HepG2 (cell line): ENCODE results near the gene REEP6. TPM values are rescaled to one million over a fixed set of nuclear protein-coding genes. Genes with fewer than 3 reads are reported as not detected.

Source experiments
- CENPT ChIP-seq: sonication (generic); formaldehyde crosslinking; IDR thresholded peaks from 2 replicates; pipeline ENCODE4 v1.8.0; 2022; ENCODE audit warnings: low read depth, mild to moderate bottlenecking, moderate library complexity, missing genetic modification reagents
- ELF1 ChIP-seq: sonication (generic); formaldehyde crosslinking; IDR thresholded peaks from 2 replicates; pipeline ENCODE4 v1.4.0; 2020; ENCODE audit warnings: missing genetic modification reagents
- GABPB1 ChIP-seq: IDR thresholded peaks from 2 replicates; pipeline ENCODE4 v1.6.1; 2016; ENCODE audit warnings: mild to moderate bottlenecking, missing genetic modification reagents, moderate library complexity, missing compliant biosample characterization
- GMEB2 ChIP-seq: IDR thresholded peaks from 2 replicates; pipeline ENCODE4 v1.6.1; 2016; ENCODE audit warnings: missing biosample characterization, missing genetic modification reagents, low read depth
- ISL2 ChIP-seq: sonication (generic); formaldehyde crosslinking; IDR thresholded peaks from 2 replicates; pipeline ENCODE4 v1.5.0; 2020; ENCODE audit warnings: missing genetic modification reagents
- KDM3A ChIP-seq: IDR thresholded peaks from 2 replicates; pipeline ENCODE4 v1.6.1; 2018; ENCODE audit warnings: low read depth, missing compliant biosample characterization
- KDM4B ChIP-seq: sonication (generic); formaldehyde crosslinking; IDR thresholded peaks from 2 replicates; pipeline ENCODE4 v1.4.0; 2020; ENCODE audit warnings: missing genetic modification reagents
- MAX ChIP-seq: IDR thresholded peaks from 2 replicates; pipeline ENCODE4 v1.6.1; 2012; ENCODE audit warnings: inconsistent platforms
- NFKBIZ ChIP-seq: IDR thresholded peaks from 2 replicates; pipeline ENCODE4 v1.6.1; 2018; ENCODE audit warnings: missing genetic modification reagents, missing compliant biosample characterization
- NFYB ChIP-seq: sonication (generic); formaldehyde crosslinking; IDR thresholded peaks from 2 replicates; pipeline ENCODE4 v1.4.0; 2020; ENCODE audit warnings: missing genetic modification reagents
- NPAS2 ChIP-seq: sonication (generic); formaldehyde crosslinking; IDR thresholded peaks from 2 replicates; pipeline ENCODE4 v1.8.0; 2022; ENCODE audit warnings: mild to moderate bottlenecking, missing genetic modification reagents, borderline replicate concordance
- PAX8 ChIP-seq: sonication (generic); formaldehyde crosslinking; IDR thresholded peaks from 2 replicates; pipeline ENCODE4 v1.8.0; 2022; ENCODE audit warnings: mild to moderate bottlenecking, missing genetic modification reagents, borderline replicate concordance
- RBFOX2 ChIP-seq: fragments of 200-400 bp; formaldehyde crosslinking; IDR thresholded peaks from 2 replicates; pipeline ENCODE4 v1.6.1; 2017; ENCODE audit warnings: low read depth, mild to moderate bottlenecking, low read length
- SMAD3 ChIP-seq: sonication (generic); formaldehyde crosslinking; IDR thresholded peaks from 2 replicates; pipeline ENCODE4 v1.4.0; 2020; ENCODE audit warnings: missing genetic modification reagents
- SMC3 ChIP-seq: IDR thresholded peaks from 2 replicates; pipeline ENCODE4 v1.6.1; 2011; ENCODE audit warnings: low read length, improper control_type of control experiment
- SUZ12 ChIP-seq: fragments of 150-350 bp; IDR thresholded peaks from 2 replicates; pipeline ENCODE4 v1.6.1; 2014; ENCODE audit warnings: low read depth, low read length
- THAP8 ChIP-seq: sonication (generic); formaldehyde crosslinking; IDR thresholded peaks from 2 replicates; pipeline ENCODE4 v1.5.1; 2020; ENCODE audit warnings: missing genetic modification reagents, mild to moderate bottlenecking, borderline replicate concordance
- ZBTB33 ChIP-seq: sonication (generic); formaldehyde crosslinking; IDR thresholded peaks from 2 replicates; pipeline ENCODE4 v1.4.0; 2020; ENCODE audit warnings: missing genetic modification reagents
- ZFAT ChIP-seq: sonication (generic); formaldehyde crosslinking; conservative IDR thresholded peaks from 2 replicates; pipeline ENCODE4 v1.8.1; 2023; ENCODE audit warnings: missing genetic modification reagents, inconsistent platforms
- ZFP36 ChIP-seq: fragments of 150-350 bp; IDR thresholded peaks from 2 replicates; pipeline ENCODE4 v1.6.1; 2018; ENCODE audit warnings: borderline replicate concordance, low read length, low read depth; ENCODE audit not compliant: partially characterized antibody
- ZNF34 ChIP-seq: sonication (generic); formaldehyde crosslinking; IDR thresholded peaks from 2 replicates; pipeline ENCODE4 v1.4.0; 2020; ENCODE audit warnings: mild to moderate bottlenecking, missing genetic modification reagents, borderline replicate concordance
- polyA plus RNA-seq, 8 experiments: library from polyadenylated mRNA; depleted of rRNA in 3 of 8; stranded (reverse) in 7 of 8; unstranded in 1 of 8; fragments of >200 nt; fragmentation: Illumina TruSeq in 4 of 8; extraction: Trizol in 4 of 8; gene quantifications; 2 replicates each; pipeline versions ENCODE4 v1.2.1 to v1.2.3, GENCODE V29; 2011 to 2016; ENCODE audit warnings: low read depth in 4 of 8, missing spikeins in 1 of 8, mixed read lengths in 1 of 8; ENCODE audit not compliant: insufficient read depth in 1 of 8
- total RNA-seq, 5 experiments: library from RNA; depleted of rRNA; stranded (reverse); fragments of >200 nt; fragmentation: Illumina TruSeq; extraction: Trizol; gene quantifications; 2 replicates each; pipeline ENCODE4 v1.2.3, GENCODE V29; 2016; ENCODE audit warnings: low read depth in 1 of 5

REEP6 gene
- total and polyA plus RNA-seq, 2 of the 13 experiments (the other 11 are each of a cell fraction or from before 2014, with no cell fraction given): 10.0 to 28.8 TPM

- TF ChIP-seq ZFAT (CRISPR knock-in tag): no peak
- TF ChIP-seq PAX8 (CRISPR knock-in tag): no peak
- TF ChIP-seq GABPB1 (CRISPR knock-in tag): peak; percentile 49; the same call in 1 of the 2 replicates
- no peak for TF ChIP-seq GMEB2
- TF ChIP-seq KDM4B (CRISPR knock-in tag): no peak
- TF ChIP-seq ELF1 (CRISPR knock-in tag): peak; percentile 57
- no peak for TF ChIP-seq ISL2 (CRISPR knock-in tag)
- TF ChIP-seq SMAD3 (CRISPR knock-in tag): no peak
- 0 out of 2 replicates have a peak, but pooled peaks have one; percentile 19 for TF ChIP-seq MAX
- TF ChIP-seq NPAS2 (CRISPR knock-in tag): no peak
- TF ChIP-seq NFKBIZ (CRISPR knock-in tag): no peak
- peak; percentile 93 for TF ChIP-seq NFYB
- TF ChIP-seq KDM3A (CRISPR knock-in tag): no peak
- TF ChIP-seq RBFOX2: peak; percentile 68
- no peak for TF ChIP-seq SMC3
- no peak for TF ChIP-seq THAP8 (CRISPR knock-in tag)
- TF ChIP-seq ZNF34 (CRISPR knock-in tag): no peak
- TF ChIP-seq ZFP36: no peak
- TF ChIP-seq SUZ12: no peak
- TF ChIP-seq CENPT (CRISPR knock-in tag): no peak
- peak; percentile 87 for TF ChIP-seq ZBTB33
Observed at GRCh38 chr19:1507763-1508506, 17.0 kb downstream of the REEP6 start (continued).
